Mesothelial cell of epicardium (in vitro differentiated cells): ENCODE results near the gene CIAPIN1. TPM values are rescaled to one million over a fixed set of nuclear protein-coding genes. Genes with fewer than 3 reads are reported as not detected.
"Not testable (repeated sequence)": the region's sequence is repeated elsewhere in the genome, so short reads cannot be mapped to it uniquely, and the experiment has no call there.

Source experiments
- DNase-seq, 2 experiments: peaks; one replicate each; pipeline ENCODE4 v3.0.0; 2021; ENCODE audit warnings: low spot score in 2 of 2; ENCODE audit not compliant: unreplicated experiment in 2 of 2
- H3K27ac Mint-ChIP-seq: 2 replicates; pipeline ENCODE4 v1.8.0; 2021; ENCODE audit warnings: mixed read lengths
- H3K27me3 Mint-ChIP-seq: 2 replicates; pipeline ENCODE4 v1.8.0; 2021; ENCODE audit warnings: low read depth, mixed read lengths
- H3K36me3 Mint-ChIP-seq: 2 replicates; pipeline ENCODE4 v1.8.0; 2021; ENCODE audit warnings: mixed read lengths
- H3K4me1 Mint-ChIP-seq: 2 replicates; pipeline ENCODE4 v1.8.0; 2021; ENCODE audit warnings: mixed read lengths
- H3K4me3 Mint-ChIP-seq: 2 replicates; pipeline ENCODE4 v1.8.0; 2021; ENCODE audit warnings: mild to moderate bottlenecking, moderate library complexity, mixed read lengths
- H3K9me3 Mint-ChIP-seq: 2 replicates; pipeline ENCODE4 v1.8.0; 2021; ENCODE audit warnings: mixed read lengths
- CTCF ChIP-seq: fragments of 200-600 bp; sonication (generic); IDR thresholded peaks from one replicate; pipeline ENCODE4 v1.5.0; 2021; ENCODE audit warnings: antibody characterized with exemption; ENCODE audit not compliant: unreplicated experiment
- total RNA-seq: library from RNA; stranded (reverse); gene quantifications from 3 replicates; pipeline ENCODE4 v1.2.1, GENCODE V29; 2021

CIAPIN1 gene
- total RNA-seq, 1 donor from 2014 or later = 62.9 TPM

- Mint-ChIP-seq H3K27ac (no peak overlapping the region), H3K27me3 (peaks cover 20% of the 10 kb centered on the region), H3K4me1 (no peaks in the 10 kb centered on the region), H3K9me3 (no peaks in the 10 kb centered on the region), H3K4me3 (no peak overlapping the region), H3K36me3 (no peaks in the 10 kb centered on the region)
- no peak for DNase-seq
- TF ChIP-seq CTCF = no peak
Measured at GRCh38 chr16:57405097-57405496, 42.1 kb downstream of the CIAPIN1 start.

GRCh38 chr16:57403965-57404817 is 43.0 kb downstream of the CIAPIN1 start, which contains the start of gene CCL17:
TSS of gene CCL17 (plus strand) at chr16:57404767. CDS start at chr16:57413933, 9,166 bp downstream.
- no peak for TF ChIP-seq CTCF
- H3K4me3 Mint-ChIP-seq = no peak within 1 kb of the TSS
- H3K27ac Mint-ChIP-seq = no peak within 1 kb of the TSS
- H3K27me3 Mint-ChIP-seq = peaks cover 18% of the 10 kb centered on the region
- H3K36me3 Mint-ChIP-seq = no peaks in the 10 kb centered on the region
- H3K4me1 Mint-ChIP-seq = no peaks in the 10 kb centered on the region
- DNase-seq = no peak
- no peaks in the 10 kb centered on the region for H3K9me3 Mint-ChIP-seq

GRCh38 chr16:57401943-57402640 is 45.1 kb downstream of the CIAPIN1 start:
- no peak for DNase-seq
- Mint-ChIP-seq H3K36me3 (no peaks in the 10 kb centered on the region), H3K27me3 (peaks cover 23% of the 10 kb centered on the region), H3K9me3 (no peaks in the 10 kb centered on the region), H3K27ac (no peak overlapping the region), H3K4me1 (no peaks in the 10 kb centered on the region), H3K4me3 (no peak overlapping the region)
- TF ChIP-seq CTCF = no peak

GRCh38 chr16:57397493-57397892 is 49.7 kb downstream of the CIAPIN1 start:
- not testable (repeated sequence) for H3K4me3 Mint-ChIP-seq, H3K4me1 Mint-ChIP-seq, H3K36me3 Mint-ChIP-seq, H3K27ac Mint-ChIP-seq, H3K9me3 Mint-ChIP-seq, DNase-seq
- peaks cover 13% of the 10 kb centered on the region for H3K27me3 Mint-ChIP-seq

GRCh38 chr16:57396786-57397185 is 50.4 kb downstream of the CIAPIN1 start:
- no peaks in the 10 kb centered on the region for H3K9me3 Mint-ChIP-seq
- no peak overlapping the region for H3K4me3 Mint-ChIP-seq
- peaks cover 15% of the 10 kb centered on the region for H3K27me3 Mint-ChIP-seq
- no peaks in the 10 kb centered on the region for H3K36me3 Mint-ChIP-seq
- no peak overlapping the region for H3K27ac Mint-ChIP-seq
- no peak for TF ChIP-seq CTCF
- no peaks in the 10 kb centered on the region for H3K4me1 Mint-ChIP-seq
- DNase-seq = no peak

GRCh38 chr16:57395026-57395425 is 52.2 kb downstream of the CIAPIN1 start:
- peaks cover 3% of the 10 kb centered on the region for H3K9me3 Mint-ChIP-seq
- DNase-seq = no peak
- no peaks in the 10 kb centered on the region for H3K36me3 Mint-ChIP-seq
- no peaks in the 10 kb centered on the region for H3K4me1 Mint-ChIP-seq
- no peak overlapping the region for H3K4me3 Mint-ChIP-seq
- H3K27me3 Mint-ChIP-seq = peaks cover 19% of the 10 kb centered on the region
- TF ChIP-seq CTCF = no peak
- no peak overlapping the region for H3K27ac Mint-ChIP-seq
